Glomerular endothelial cell (primary cell): ENCODE results near the gene NMNAT2. TPM values are rescaled to one million over a fixed set of nuclear protein-coding genes. Genes with fewer than 3 reads are reported as not detected.
"Not testable (repeated sequence)": the region's sequence is repeated elsewhere in the genome, so short reads cannot be mapped to it uniquely, and the experiment has no call there.

Experiments used
- DNase-seq: peaks from one replicate; pipeline ENCODE4 v3.0.0-alpha.2; 2011; ENCODE audit warnings: low read depth, low spot score; ENCODE audit errors: extremely low read depth
- total RNA-seq: library from RNA; depleted of rRNA; stranded (reverse); fragments of >200 nt; gene quantifications from 2 replicates; pipeline ENCODE4 v1.2.3, GENCODE V29; 2015

NMNAT2 gene
- total RNA-seq, 1 donor from 2014 or later = 0.23 TPM

GRCh38 chr1:183273984-183274383, 144.2 kb downstream of the NMNAT2 start:
- DNase-seq = not testable (repeated sequence)

- DNase-seq = no peak
These were observed 144.9 kb downstream of the NMNAT2 start for GRCh38 chr1:183273300-183273699.

DNA sequence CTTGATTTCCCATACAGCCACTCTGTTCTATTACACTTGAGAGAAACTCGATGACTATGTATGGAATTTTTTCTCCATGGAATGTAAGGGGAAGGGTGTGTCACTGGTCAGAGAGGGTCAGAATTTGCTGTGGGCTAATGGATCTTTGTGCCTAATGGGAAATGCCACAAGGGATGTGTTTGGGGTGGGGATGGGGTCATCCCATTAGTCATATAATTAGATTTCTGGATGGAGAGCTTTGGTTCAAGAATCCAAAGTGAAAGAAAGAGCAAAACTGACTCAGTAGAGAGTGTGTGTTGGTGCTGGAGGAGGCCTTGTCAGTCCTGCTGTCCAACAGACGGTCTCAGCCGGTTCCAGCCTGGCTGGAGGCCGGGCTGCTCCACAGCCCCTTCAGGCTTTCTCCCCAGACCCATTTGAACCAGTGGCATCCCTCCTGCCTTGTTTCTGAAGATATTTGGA, 145.8 kb downstream of the NMNAT2 start:
- no peak for DNase-seq

- DNase-seq = no peak
These were observed 147.5 kb downstream of the NMNAT2 start for GRCh38 chr1:183270541-183271141.

DNA sequence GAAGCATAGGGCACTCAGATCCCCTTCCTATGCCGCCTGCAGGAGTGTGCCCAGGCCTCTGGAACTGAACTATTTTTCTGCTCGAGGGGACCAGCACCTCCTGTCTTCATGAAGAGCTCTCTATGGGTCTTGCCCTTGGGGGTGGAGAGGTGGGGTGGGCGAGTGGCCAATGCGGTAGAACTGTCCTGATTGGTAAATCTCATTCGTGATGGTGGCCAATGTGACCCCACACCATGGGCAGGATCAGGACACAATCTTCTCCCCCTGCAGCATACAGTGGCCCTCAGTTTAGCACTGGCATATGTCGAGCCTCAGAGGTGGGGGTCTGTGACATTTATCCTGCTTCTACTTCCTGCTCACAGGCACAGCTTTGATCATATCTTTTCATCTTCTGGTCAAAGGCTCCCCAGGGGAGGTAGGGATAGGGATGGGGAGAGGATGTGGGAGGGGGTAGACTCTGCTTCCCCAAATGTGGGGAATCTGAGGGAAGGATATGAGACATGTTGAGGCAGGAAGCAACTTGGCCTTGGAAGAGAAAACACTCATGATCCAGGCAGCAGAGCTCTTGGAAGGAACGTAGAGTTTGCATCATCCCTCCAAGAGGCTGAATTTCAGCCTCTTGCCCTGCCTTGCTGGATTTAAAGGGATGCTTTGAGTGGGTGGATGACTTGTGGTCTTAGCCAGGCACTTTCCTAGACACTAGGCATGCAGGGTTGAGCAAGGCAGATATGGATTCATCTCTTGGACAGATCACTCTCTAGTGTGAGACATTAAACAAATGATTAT, 150.3 kb downstream of the NMNAT2 start:
- DNase-seq = no peak

- DNase-seq = no peak
These were observed 154.1 kb downstream of the NMNAT2 start for GRCh38 chr1:183263886-183264602.

GRCh38 chr1:183262628-183263200, 155.5 kb downstream of the NMNAT2 start:
- no peak for DNase-seq

- DNase-seq = no peak
These were observed 158.3 kb downstream of the NMNAT2 start for GRCh38 chr1:183259924-183260323.

- DNase-seq = no peak
These were observed 163.1 kb downstream of the NMNAT2 start for GRCh38 chr1:183255073-183255472.

GRCh38 chr1:183251959-183252450, 166.2 kb downstream of the NMNAT2 start:
- no peak for DNase-seq

DNA sequence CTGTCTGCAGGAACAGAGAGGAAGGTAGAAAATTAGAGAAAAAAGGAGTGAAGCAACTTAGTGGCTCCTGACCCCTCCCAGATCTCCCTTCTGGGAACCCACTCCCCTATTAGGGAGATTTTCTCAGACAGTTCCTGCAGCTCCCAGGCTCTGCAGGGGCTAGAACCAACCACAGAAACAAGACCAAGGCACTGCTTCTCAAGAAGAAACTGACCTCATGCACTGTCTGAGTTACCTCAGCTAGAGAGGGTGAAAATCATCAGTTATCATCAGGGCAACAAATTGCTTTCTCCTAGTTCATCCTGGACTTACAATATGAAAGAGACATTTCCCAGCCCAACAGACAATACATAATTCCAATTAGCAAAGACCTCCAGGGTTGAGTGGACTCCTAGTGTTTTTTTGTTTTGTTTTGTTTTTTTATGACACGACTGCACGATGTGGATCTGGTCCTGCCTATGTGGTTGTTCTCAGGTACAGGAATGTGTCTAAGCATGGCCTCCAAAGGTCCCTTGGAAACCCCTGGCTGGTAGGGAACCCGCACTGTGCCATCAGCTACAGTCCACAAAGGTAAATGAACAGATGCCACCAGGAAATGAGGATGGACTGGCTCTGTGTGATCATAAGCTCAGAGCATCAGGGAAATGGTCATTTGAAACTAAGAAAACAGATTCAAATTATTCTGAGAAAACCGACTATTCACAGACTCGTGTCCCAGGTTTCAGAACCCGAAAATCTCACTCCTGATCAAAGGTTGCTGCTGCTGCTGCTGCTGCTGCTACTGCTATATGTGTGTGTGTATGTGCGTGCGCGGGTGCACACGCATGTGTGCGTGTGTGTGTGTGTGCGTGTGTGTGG, 166.8 kb downstream of the NMNAT2 start:
- DNase-seq = no peak

DNA sequence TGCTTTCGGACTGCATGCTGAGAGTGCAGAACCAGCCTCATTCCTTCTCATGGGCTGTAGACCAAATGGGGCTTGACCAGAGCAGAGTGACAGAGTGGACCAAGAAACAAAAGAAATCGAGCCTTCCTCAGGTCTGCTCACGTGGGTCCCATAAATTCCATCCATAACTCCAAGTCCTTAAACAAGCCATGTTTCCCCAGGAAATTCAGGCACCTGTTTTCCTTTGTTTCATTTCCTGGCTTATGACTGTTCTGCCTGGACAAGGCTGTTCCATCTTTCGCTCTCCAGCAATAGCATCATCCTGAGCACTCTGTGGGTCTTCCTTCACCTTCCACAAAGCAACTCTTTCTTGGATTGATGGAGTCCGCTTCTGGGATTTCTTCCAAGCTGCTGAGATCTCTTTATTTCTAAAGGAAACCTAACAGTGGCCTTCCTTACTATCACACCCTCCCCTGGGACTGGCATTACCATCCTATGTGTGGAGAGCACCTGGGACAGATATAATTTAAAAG, 168.2 kb downstream of the NMNAT2 start:
- no peak for DNase-seq

GRCh38 chr1:183248989-183249691, 169.0 kb downstream of the NMNAT2 start:
- DNase-seq = no peak

DNA sequence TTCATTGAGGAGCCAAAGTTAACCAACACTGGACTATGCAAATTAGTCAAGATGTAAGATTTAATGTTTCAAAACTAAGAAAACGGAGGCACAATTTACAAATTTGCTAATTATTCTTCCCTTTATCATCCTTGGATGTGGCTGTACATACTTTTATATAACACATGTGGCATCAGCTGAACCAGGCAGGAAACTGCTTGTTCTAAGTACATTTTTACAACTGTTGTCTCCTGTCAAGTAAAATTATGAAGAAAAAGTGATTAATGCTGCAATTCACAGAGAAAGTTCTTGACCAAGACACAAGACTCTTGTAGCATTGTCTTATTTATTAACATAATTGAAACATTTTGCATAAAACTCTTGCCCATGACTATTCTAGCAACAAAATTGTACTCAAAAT, 170.2 kb downstream of the NMNAT2 start:
- DNase-seq = no peak

GRCh38 chr1:183247484-183247883, 170.7 kb downstream of the NMNAT2 start:
- no peak for DNase-seq

DNA sequence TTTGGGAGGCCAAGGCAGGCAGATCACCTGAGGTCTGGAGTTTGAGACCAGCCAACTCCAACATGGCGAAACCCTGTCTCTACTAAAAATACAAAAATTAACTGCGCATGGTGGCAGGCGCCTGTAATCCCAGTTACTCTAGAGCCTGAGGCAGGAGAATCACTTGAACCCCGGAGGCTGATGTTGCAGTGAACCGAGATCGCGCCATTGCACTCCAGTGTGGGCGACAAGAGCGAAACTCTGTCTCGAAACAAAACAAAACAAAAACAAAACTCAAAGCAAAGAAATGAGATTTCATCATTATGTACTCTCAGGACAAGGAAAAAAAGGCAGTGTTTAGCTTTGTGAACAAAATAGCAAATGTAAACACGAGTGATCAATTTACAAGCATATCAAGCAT, 171.1 kb downstream of the NMNAT2 start:
- DNase-seq = no peak

DNA sequence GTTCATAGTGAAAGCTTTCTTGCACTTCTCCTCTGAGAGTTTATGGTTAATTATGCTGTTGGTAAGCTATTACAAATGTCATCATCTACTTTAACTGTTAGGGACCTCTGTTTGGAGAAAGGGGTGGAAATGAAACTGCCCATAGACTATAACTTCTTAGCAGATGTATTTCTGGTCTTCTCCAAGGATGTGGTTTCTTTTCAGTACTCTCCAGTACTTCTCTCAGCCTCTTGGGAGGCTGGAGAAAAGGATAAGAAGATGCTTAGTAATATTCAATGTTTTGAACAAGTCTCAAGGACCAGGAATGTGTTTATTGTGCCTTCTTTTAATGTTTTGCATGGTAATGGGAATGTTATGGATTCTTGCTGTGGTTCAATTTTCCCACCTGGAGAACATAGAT, 171.7 kb downstream of the NMNAT2 start:
- DNase-seq = no peak

- DNase-seq = no peak
These were observed 172.8 kb downstream of the NMNAT2 start for GRCh38 chr1:183245357-183245756.

GRCh38 chr1:183244466-183244865, 173.7 kb downstream of the NMNAT2 start:
- DNase-seq = no peak
